Measurements from ENCODE around the gene GLB1L3.

- TF ChIP-seq, protein P1, sequence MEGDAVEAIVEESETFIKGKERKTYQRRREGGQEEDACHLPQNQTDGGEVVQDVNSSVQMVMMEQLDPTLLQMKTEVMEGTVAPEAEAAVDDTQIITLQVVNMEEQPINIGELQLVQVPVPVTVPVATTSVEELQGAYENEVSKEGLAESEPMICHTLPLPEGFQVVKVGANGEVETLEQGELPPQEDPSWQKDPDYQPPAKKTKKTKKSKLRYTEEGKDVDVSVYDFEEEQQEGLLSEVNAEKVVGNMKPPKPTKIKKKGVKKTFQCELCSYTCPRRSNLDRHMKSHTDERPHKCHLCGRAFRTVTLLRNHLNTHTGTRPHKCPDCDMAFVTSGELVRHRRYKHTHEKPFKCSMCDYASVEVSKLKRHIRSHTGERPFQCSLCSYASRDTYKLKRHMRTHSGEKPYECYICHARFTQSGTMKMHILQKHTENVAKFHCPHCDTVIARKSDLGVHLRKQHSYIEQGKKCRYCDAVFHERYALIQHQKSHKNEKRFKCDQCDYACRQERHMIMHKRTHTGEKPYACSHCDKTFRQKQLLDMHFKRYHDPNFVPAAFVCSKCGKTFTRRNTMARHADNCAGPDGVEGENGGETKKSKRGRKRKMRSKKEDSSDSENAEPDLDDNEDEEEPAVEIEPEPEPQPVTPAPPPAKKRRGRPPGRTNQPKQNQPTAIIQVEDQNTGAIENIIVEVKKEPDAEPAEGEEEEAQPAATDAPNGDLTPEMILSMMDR (IDR thresholded peaks at IDR 0.05 in 4 of 5, conservative IDR thresholded peaks at IDR 0.05 in 1 of 5): no peak
- no peak for TF ChIP-seq POLR2A (IDR thresholded peaks at IDR 0.05)
Measured at GRCh38 chr11:134363592-134363991, 87.4 kb downstream of the GLB1L3 start.

All from gastrocnemius medialis (tissue), 4 donors.